ENCODE results near the gene CDKN2AIP.

DNA sequence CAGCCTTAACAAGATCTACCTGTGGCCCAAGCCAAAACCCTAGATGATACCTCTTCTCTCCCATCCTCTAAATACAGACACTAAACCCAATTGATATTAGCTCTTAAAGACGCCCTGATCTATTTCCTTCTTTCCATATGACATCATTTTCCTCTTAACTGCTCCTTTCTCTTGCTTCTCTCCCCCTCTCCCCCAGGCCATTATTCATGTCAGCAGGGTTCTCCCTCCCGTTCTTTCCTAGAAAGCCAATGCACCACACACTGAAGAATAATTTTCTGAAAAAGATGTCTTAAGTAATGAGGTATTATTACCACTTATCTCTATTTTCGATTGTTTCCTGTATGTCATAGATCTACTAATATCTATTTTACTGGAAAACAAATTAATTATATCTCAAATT, 50.7 kb downstream of the CDKN2AIP start:
- no peak for TF ChIP-seq POLR2A (IDR thresholded peaks at IDR 0.05)
- TF ChIP-seq, protein P1, sequence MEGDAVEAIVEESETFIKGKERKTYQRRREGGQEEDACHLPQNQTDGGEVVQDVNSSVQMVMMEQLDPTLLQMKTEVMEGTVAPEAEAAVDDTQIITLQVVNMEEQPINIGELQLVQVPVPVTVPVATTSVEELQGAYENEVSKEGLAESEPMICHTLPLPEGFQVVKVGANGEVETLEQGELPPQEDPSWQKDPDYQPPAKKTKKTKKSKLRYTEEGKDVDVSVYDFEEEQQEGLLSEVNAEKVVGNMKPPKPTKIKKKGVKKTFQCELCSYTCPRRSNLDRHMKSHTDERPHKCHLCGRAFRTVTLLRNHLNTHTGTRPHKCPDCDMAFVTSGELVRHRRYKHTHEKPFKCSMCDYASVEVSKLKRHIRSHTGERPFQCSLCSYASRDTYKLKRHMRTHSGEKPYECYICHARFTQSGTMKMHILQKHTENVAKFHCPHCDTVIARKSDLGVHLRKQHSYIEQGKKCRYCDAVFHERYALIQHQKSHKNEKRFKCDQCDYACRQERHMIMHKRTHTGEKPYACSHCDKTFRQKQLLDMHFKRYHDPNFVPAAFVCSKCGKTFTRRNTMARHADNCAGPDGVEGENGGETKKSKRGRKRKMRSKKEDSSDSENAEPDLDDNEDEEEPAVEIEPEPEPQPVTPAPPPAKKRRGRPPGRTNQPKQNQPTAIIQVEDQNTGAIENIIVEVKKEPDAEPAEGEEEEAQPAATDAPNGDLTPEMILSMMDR (IDR thresholded peaks at IDR 0.05): no peak
